Aorta (tissue), 5 donors: ENCODE measurements around the gene MUSK. TPM values are rescaled to one million over a fixed set of nuclear protein-coding genes. Genes with fewer than 3 reads are reported as not detected.
A peak's percentile ranks its signal among the peaks of the same experiment; 100 is the strongest.
"Not testable (repeated sequence)": the region's sequence is repeated elsewhere in the genome, so short reads cannot be mapped to it uniquely, and the experiment has no call there.

Experiments used
- ATAC-seq: fragments of 200-7000 bp; cut with Tn5 transposase; one replicate; pipeline ENCODE4 v1.9.1; 2022; ENCODE audit warnings: moderate library complexity; ENCODE audit not compliant: low FRiP score
- DNase-seq, 2 donors: peaks; one replicate each; pipeline ENCODE4 v3.0.0-alpha.2; 2020
- H3K27ac ChIP-seq, 2 donors: one replicate each; pipeline ENCODE4 v1.5.1; 2013; ENCODE audit warnings: low read length in 2 of 2, mild to moderate bottlenecking in 2 of 2, moderate library complexity in 2 of 2, control low read depth in 1 of 2, inconsistent platforms in 1 of 2, low read depth in 1 of 2
- H3K27me3 ChIP-seq, 2 donors: one replicate each; pipeline ENCODE4 v1.6.1; 2013; ENCODE audit warnings: control low read depth in 1 of 2, low read length in 1 of 2, mild to moderate bottlenecking in 1 of 2, moderate library complexity in 1 of 2; ENCODE audit not compliant: insufficient read depth in 2 of 2, control insufficient read depth in 1 of 2
- H3K36me3 ChIP-seq, 2 donors: one replicate each; pipeline ENCODE4 v1.6.1; 2013; ENCODE audit warnings: control low read depth in 1 of 2, low read length in 1 of 2, mild to moderate bottlenecking in 1 of 2; ENCODE audit not compliant: insufficient read depth in 2 of 2, control insufficient read depth in 1 of 2
- H3K4me1 ChIP-seq, 2 donors: one replicate each; pipeline ENCODE4 v1.6.1; 2013; ENCODE audit warnings: low read length in 2 of 2, control low read depth in 1 of 2, mild to moderate bottlenecking in 1 of 2, moderate library complexity in 1 of 2; ENCODE audit not compliant: insufficient read depth in 2 of 2, control insufficient read depth in 1 of 2
- H3K4me3 ChIP-seq, 2 donors: one replicate each; pipeline ENCODE4 v1.5.1; 2013; ENCODE audit warnings: low read length in 2 of 2, control low read depth in 1 of 2, mild to moderate bottlenecking in 1 of 2
- H3K9me3 ChIP-seq: one replicate; pipeline ENCODE4 v1.6.1; 2013; ENCODE audit warnings: mild to moderate bottlenecking, low read length; ENCODE audit not compliant: control insufficient read depth
- WGBS, 2 donors: extraction: QIAGEN DNeasy Blood & Tissue Kit; methylation state at CpG; one replicate each; pipeline ENCODE4 v1.1.7; 2013; 5-methylcytosine and 5-hydroxymethylcytosine counted together
- intact Hi-C, 2 donors: fragments of 100-400 bp; cut with DNase I; formaldehyde crosslinking; loops; one replicate each; pipeline versions ENCODE4 v1.14.2 to v1.15.0; 2022
- polyA plus RNA-seq, 2 donors: library from polyadenylated mRNA; stranded (reverse); fragments of 200-250 nt; gene quantifications; one replicate each; pipeline ENCODE4 v1.2.3, GENCODE V29; 2013
- total RNA-seq, 2 donors: library from RNA; stranded (reverse); fragmentation: NEBNext Ultra II Directional; extraction: Animal tissue kit (Norgen Biotek cat#: 25700); gene quantifications; one replicate each; pipeline ENCODE4 v1.2.1, GENCODE V29; 2021
- donor health status: healthy with polysubstance abuse.
- donor health status: Bipolar disorder and iron deficiency.
- donor health status: DM: no; HTN: no; CAD: no.
- donor health status: DM: no; HTN: no; CAD: no.
- donor health status: DM: yes; HTN: yes; CAD: no.

The MUSK gene
- total and polyA plus RNA-seq, 4 donors: 0.31 to 1.7 (median 1.6) TPM; not detected in 1

- no peaks in the 10 kb centered on the region for H3K4me1 ChIP-seq
- WGBS, 2 donors: 78 to 79% methylated on average over 5 of the region's 5 CpGs
- DNase-seq: no peak
- no peak overlapping the region for H3K4me3 ChIP-seq
- intact Hi-C loops: no loop called here
- no peak overlapping the region for H3K27ac ChIP-seq
- no peaks in the 10 kb centered on the region for H3K9me3 ChIP-seq
- ATAC-seq: no peak
- H3K27me3 ChIP-seq: no peaks in the 10 kb centered on the region
- no peaks in the 10 kb centered on the region for H3K36me3 ChIP-seq
These were observed 107.1 kb downstream of the MUSK start for GRCh38 chr9:110775724-110776123.

GRCh38 chr9:110776221-110776620 is 107.6 kb downstream of the MUSK start:
- Histone ChIP-seq H3K36me3 (no peaks in the 10 kb centered on the region), H3K27ac (no peak overlapping the region), H3K4me3 (no peak overlapping the region), H3K27me3 (no peaks in the 10 kb centered on the region), H3K4me1 (no peaks in the 10 kb centered on the region), H3K9me3 (no peaks in the 10 kb centered on the region)
- 7 to 11% methylated on average over 1 of the region's 1 CpG for WGBS, 2 donors
- DNase-seq (no peak), ATAC-seq (no peak)
- intact Hi-C loops: no loop called here

- no peak overlapping the region for H3K27ac ChIP-seq
- H3K27me3 ChIP-seq: no peaks in the 10 kb centered on the region
- WGBS, 2 donors: 31 to 38% methylated on average over 5 of the region's 5 CpGs
These were observed 108.7 kb downstream of the MUSK start for GRCh38 chr9:110777196-110777875.

GRCh38 chr9:110777876-110778215 is 109.3 kb downstream of the MUSK start:
- H3K4me3 ChIP-seq: no peak overlapping the region
- H3K9me3 ChIP-seq: no peaks in the 10 kb centered on the region
- ATAC-seq: no peak
- H3K27me3 ChIP-seq: no peaks in the 10 kb centered on the region
- DNase-seq: no peak
- H3K36me3 ChIP-seq: no peaks in the 10 kb centered on the region
- intact Hi-C loops: no loop called here
- no peaks in the 10 kb centered on the region for H3K4me1 ChIP-seq
- no peak overlapping the region for H3K27ac ChIP-seq

More at GRCh38 chr9:110777196-110777875, 108.7 kb downstream of the MUSK start:
- no peaks in the 10 kb centered on the region for H3K9me3 ChIP-seq
- H3K4me3 ChIP-seq: no peak overlapping the region
- no peak for ATAC-seq
- no peaks in the 10 kb centered on the region for H3K4me1 ChIP-seq
- no peak for DNase-seq
- intact Hi-C loops: no loop called here
- H3K36me3 ChIP-seq: no peaks in the 10 kb centered on the region

DNA sequence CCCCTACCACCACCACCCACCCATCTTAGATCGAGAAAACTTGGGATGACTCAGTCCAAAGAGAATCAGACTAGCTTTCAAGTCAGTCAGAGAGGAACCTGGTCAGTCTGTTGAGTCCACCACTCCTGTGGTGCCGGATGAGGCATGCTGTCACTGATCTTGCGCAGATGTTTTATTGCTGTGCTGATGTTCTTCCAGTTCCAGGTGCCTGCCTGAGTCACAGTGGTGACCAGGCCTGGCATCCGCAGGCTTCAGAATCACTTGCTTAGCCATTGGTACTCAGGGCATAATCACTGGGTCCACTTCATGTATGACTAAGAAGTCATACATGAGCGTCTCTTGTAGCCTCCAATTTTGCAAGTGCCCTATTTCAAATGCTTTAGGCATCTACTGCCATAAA is 114.1 kb downstream of the MUSK start:
- WGBS, 2 donors: 95 to 99% methylated on average over 5 of the region's 5 CpGs
- no peaks in the 10 kb centered on the region for H3K27me3 ChIP-seq
- DNase-seq (no peak), ATAC-seq (peak; percentile 31)
- no peaks in the 10 kb centered on the region for H3K36me3 ChIP-seq
- peaks cover 0 to 3% of the 10 kb centered on the region in 2 donors for H3K4me1 ChIP-seq
- H3K9me3 ChIP-seq: no peaks in the 10 kb centered on the region
- H3K4me3 ChIP-seq: no peak overlapping the region
- no peak overlapping the region for H3K27ac ChIP-seq
- intact Hi-C loops: loop anchor here in 1 of 2 donors (5.0 kb wide), 1 partner anchor 60 kb away; no protein-coding TSS in a partner anchor

DNA sequence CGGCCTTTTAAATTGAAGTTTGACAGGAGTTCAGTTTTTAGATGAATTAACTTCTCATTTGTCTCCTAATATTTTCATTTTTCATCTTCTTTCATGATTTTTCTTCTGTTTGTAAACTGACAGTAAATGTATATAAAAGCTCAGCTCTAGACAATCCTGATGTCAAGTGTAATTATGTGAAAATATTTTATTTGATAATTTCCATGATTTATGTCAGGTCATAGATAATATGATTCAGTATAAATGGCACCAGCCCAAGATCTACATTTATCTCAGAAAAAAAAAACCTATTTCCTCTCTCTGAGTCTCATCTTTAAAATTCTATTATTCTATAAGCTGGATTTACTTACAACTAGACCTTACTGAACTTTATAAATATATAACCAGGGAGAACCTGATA is 115.7 kb downstream of the MUSK start:
- no peak for DNase-seq
- intact Hi-C loops: loop anchor here in 1 of 2 donors (5.0 kb wide), 1 partner anchor 58 kb away; no protein-coding TSS in a partner anchor
- no peak overlapping the region for H3K27ac ChIP-seq
- no peaks in the 10 kb centered on the region for H3K27me3 ChIP-seq
- no peaks in the 10 kb centered on the region for H3K9me3 ChIP-seq
- no peaks in the 10 kb centered on the region for H3K36me3 ChIP-seq
- H3K4me1 ChIP-seq: peaks cover 0 to 3% of the 10 kb centered on the region in 2 donors
- ATAC-seq: no peak
- no peak overlapping the region for H3K4me3 ChIP-seq
- 65 to 75% methylated on average over 1 of the region's 1 CpG for WGBS, 2 donors

- Histone ChIP-seq H3K36me3 (no peaks in the 10 kb centered on the region), H3K4me3 (peak overlapping the region in 1 of 2 donors; percentile 10), H3K27me3 (no peaks in the 10 kb centered on the region), H3K9me3 (no peaks in the 10 kb centered on the region), H3K4me1 (peaks cover 0 to 3% of the 10 kb centered on the region in 2 donors), H3K27ac (peak overlapping the region in 1 of 2 donors; percentile 44)
- intact Hi-C loops: no loop called here
- ATAC-seq (peak; percentile 63), DNase-seq (no peak)
- 3 to 7% methylated on average over 1 of the region's 1 CpG for WGBS, 2 donors
These were observed 116.6 kb downstream of the MUSK start for GRCh38 chr9:110785166-110785565.

GRCh38 chr9:110788396-110788795 is 119.8 kb downstream of the MUSK start:
- H3K4me3 ChIP-seq, H3K36me3 ChIP-seq, ATAC-seq, H3K4me1 ChIP-seq, H3K27ac ChIP-seq, DNase-seq, intact Hi-C loops, H3K9me3 ChIP-seq, H3K27me3 ChIP-seq: not testable (repeated sequence)
- 95 to 100% methylated on average over 5 of the region's 5 CpGs for WGBS, 2 donors

- H3K9me3 ChIP-seq: no peaks in the 10 kb centered on the region
- ATAC-seq: no peak
- H3K4me3 ChIP-seq: no peak overlapping the region
- no peaks in the 10 kb centered on the region for H3K27me3 ChIP-seq
- H3K4me1 ChIP-seq: peaks cover 0 to 3% of the 10 kb centered on the region in 2 donors
- DNase-seq: no peak
- no peak overlapping the region for H3K27ac ChIP-seq
- H3K36me3 ChIP-seq: no peaks in the 10 kb centered on the region
- intact Hi-C loops: no loop called here
These were observed 120.3 kb downstream of the MUSK start for GRCh38 chr9:110788871-110789270.
